IMR-90 (cell line): ENCODE data around the gene C11orf54. TPM values are rescaled to one million over a fixed set of nuclear protein-coding genes. Genes with fewer than 3 reads are reported as not detected.

Experiments used
- ATAC-seq: fragments of 200-7000 bp; cut with Tn5 transposase; 2 replicates; pipeline ENCODE4 v1.9.1; 2020; ENCODE audit warnings: low read depth, mild to moderate bottlenecking, moderate library complexity
- BruUV-seq: library from RNA; stranded (reverse); fragments of 400-500 nt; replicated peaks from 2 replicates; lab custom pipeline; 2021; lab: Mats Ljungman, UMichigan
- CTCF ChIA-PET: fragments of 300-600 bp; formaldehyde crosslinking; extraction: SDS; loops from one replicate; lab custom pipeline; 2021; ENCODE audit warnings: antibody characterized with exemption; lab: Yijun Ruan, JAX
- POLR2A ChIA-PET: fragments of 300-600 bp; sonication (Branson Sonifier 250); formaldehyde crosslinking; loops from one replicate; lab custom pipeline; 2022; ENCODE audit warnings: antibody characterized with exemption; ENCODE audit not compliant: unreplicated experiment; lab: Charles Lee
- DNase-seq: peaks from one replicate; pipeline ENCODE4 v3.0.0; 2013
- H2AFZ ChIP-seq: replicated peaks from 2 replicates; pipeline ENCODE3; 2013; ENCODE audit warnings: low read length, mild to moderate bottlenecking; ENCODE audit not compliant: poor library complexity
- H2AK5ac ChIP-seq: 2 replicates; pipeline ENCODE4 v1.6.1; 2013; ENCODE audit warnings: low read depth, low read length, inconsistent platforms
- H2AK9ac ChIP-seq: replicated peaks from 2 replicates; pipeline ENCODE3; 2013; ENCODE audit warnings: mild to moderate bottlenecking, low read depth, low read length, moderate library complexity; ENCODE audit not compliant: poor library complexity
- H2BK120ac ChIP-seq: 2 replicates; pipeline ENCODE4 v1.6.1; 2013; ENCODE audit warnings: low read depth, low read length, inconsistent platforms
- H2BK15ac ChIP-seq: 3 replicates; pipeline ENCODE4 v1.6.1; 2013; ENCODE audit warnings: low read depth, low read length, inconsistent platforms
- H2BK20ac ChIP-seq: 2 replicates; pipeline ENCODE4 v1.6.1; 2013; ENCODE audit warnings: low read depth, mild to moderate bottlenecking, inconsistent platforms, low read length, moderate library complexity
- H2BK5ac ChIP-seq: 2 replicates; pipeline ENCODE4 v1.6.1; 2013; ENCODE audit warnings: mild to moderate bottlenecking, low read depth, low read length, inconsistent platforms; ENCODE audit not compliant: poor library complexity, severe bottlenecking
- H3K14ac ChIP-seq: replicated peaks from 2 replicates; pipeline ENCODE4 v1.6.1; 2013; ENCODE audit warnings: low read depth, low read length, inconsistent platforms
- H3K18ac ChIP-seq: 2 replicates; pipeline ENCODE4 v1.6.1; 2013; ENCODE audit warnings: low read depth, low read length, control low read depth
- H3K23ac ChIP-seq: 2 replicates; pipeline ENCODE4 v1.6.1; 2013; ENCODE audit warnings: low read depth, low read length, inconsistent platforms
- H3K27ac ChIP-seq: 2 replicates; pipeline ENCODE4 v1.5.1; 2013; ENCODE audit warnings: mild to moderate bottlenecking, control low read depth, low read length; ENCODE audit not compliant: insufficient read depth
- H3K27me3 ChIP-seq: 2 replicates; pipeline ENCODE4 v1.6.1; 2013; ENCODE audit warnings: low read length; ENCODE audit not compliant: control insufficient read depth, insufficient read depth
- H3K36me3 ChIP-seq: 2 replicates; pipeline ENCODE4 v1.6.1; 2013; ENCODE audit warnings: low read length, mixed read lengths; ENCODE audit not compliant: control insufficient read depth, insufficient read depth
- H3K4ac ChIP-seq: 2 replicates; pipeline ENCODE4 v1.6.1; 2013; ENCODE audit warnings: low read depth, low read length, inconsistent platforms
- H3K4me1 ChIP-seq: 2 replicates; pipeline ENCODE4 v1.6.1; 2013; ENCODE audit warnings: low read length, mixed read lengths; ENCODE audit not compliant: control insufficient read depth, insufficient read depth
- H3K4me2 ChIP-seq: 2 replicates; pipeline ENCODE4 v1.6.1; 2013; ENCODE audit warnings: low read depth, mild to moderate bottlenecking, control low read depth, low read length, moderate library complexity
- H3K4me3 ChIP-seq: 2 replicates; pipeline ENCODE4 v1.5.1; 2013; ENCODE audit warnings: low read depth, mild to moderate bottlenecking, control low read depth, low read length, moderate library complexity; ENCODE audit not compliant: insufficient read depth
- H3K56ac ChIP-seq: 2 replicates; pipeline ENCODE4 v1.6.1; 2013; ENCODE audit warnings: low read length, inconsistent platforms; ENCODE audit not compliant: insufficient read depth; ENCODE audit errors: extremely low read depth
- H3K79me1 ChIP-seq, 2 experiments: 2 replicates each; pipeline ENCODE4 v1.6.1; 2013; ENCODE audit warnings: low read length in 2 of 2, inconsistent platforms in 1 of 2, low read depth in 1 of 2
- H3K9ac ChIP-seq: 2 replicates; pipeline ENCODE4 v1.6.1; 2013; ENCODE audit warnings: low read depth, low read length, control low read depth
- H3K9me1 ChIP-seq: 2 replicates; pipeline ENCODE4 v1.6.1; 2013; ENCODE audit warnings: low read length, inconsistent platforms; ENCODE audit not compliant: insufficient read depth
- H3K9me3 ChIP-seq: 2 replicates; pipeline ENCODE4 v1.6.1; 2013; ENCODE audit warnings: low read length; ENCODE audit not compliant: control insufficient read depth, insufficient read depth
- H4K20me1 ChIP-seq: 2 replicates; pipeline ENCODE4 v1.6.1; 2013; ENCODE audit warnings: low read length, inconsistent platforms; ENCODE audit not compliant: insufficient read depth
- H4K5ac ChIP-seq: 2 replicates; pipeline ENCODE4 v1.6.1; 2013; ENCODE audit warnings: mild to moderate bottlenecking, low read depth, low read length, control low read depth
- H4K8ac ChIP-seq, 2 experiments: 2 replicates each; pipeline ENCODE4 v1.6.1; 2013; ENCODE audit warnings: low read depth in 2 of 2, low read length in 2 of 2, control low read depth in 1 of 2, inconsistent platforms in 1 of 2
- H4K91ac ChIP-seq: 2 replicates; pipeline ENCODE4 v1.6.1; 2013; ENCODE audit warnings: low read depth, low read length, inconsistent platforms; ENCODE audit not compliant: insufficient read depth
- CHD1 ChIP-seq: IDR thresholded peaks from 2 replicates; pipeline ENCODE4 v1.6.1; 2012; ENCODE audit warnings: low read depth, low read length, improper control_type of control experiment
- RFX5 ChIP-seq: IDR thresholded peaks from 2 replicates; pipeline ENCODE4 v1.8.0; 2012; ENCODE audit warnings: low read depth, mild to moderate bottlenecking, low read length, moderate library complexity
- SMC3 ChIP-seq: fragments of 150-350 bp; IDR thresholded peaks from 2 replicates; pipeline ENCODE4 v1.6.1; 2016; ENCODE audit warnings: low read depth, mild to moderate bottlenecking, antibody characterized with exemption, low read length, moderate library complexity
- WGBS, 2 experiments: methylation state at CpG; one replicate each; pipeline versions ENCODE4 v1.1.5 to v1.1.7; 2013; ENCODE audit warnings: missing lambda C conversion rate in 2 of 2; ENCODE audit not compliant: insufficient read length in 1 of 2; ENCODE audit errors: extremely low coverage in 2 of 2; 5-methylcytosine and 5-hydroxymethylcytosine counted together
- dilution Hi-C: fragments of 300-500 bp; cut with HindIII; formaldehyde crosslinking; loops from one replicate; pipeline ENCODE4 v1.14.3; 2018; ENCODE audit warnings: low sequenced_read_pairs; ENCODE audit not compliant: unreplicated experiment
- in situ Hi-C: fragments of 300-500 bp; cut with MboI; formaldehyde crosslinking; loops from 3 replicates; pipeline ENCODE4 v1.14.3; 2019; ENCODE audit warnings: low sequenced_read_pairs, inconsistent platforms, mixed read lengths
- intact Hi-C: fragments of 100-400 bp; cut with micrococcal nuclease; formaldehyde crosslinking; loops from 2 replicates; pipeline ENCODE4 v1.10.0; 2022
- polyA plus RNA-seq, 3 experiments: library from polyadenylated mRNA; depleted of rRNA; stranded (reverse); fragments of >200 nt; gene quantifications; 2 replicates each; pipeline ENCODE4 v1.2.3, GENCODE V29; 2012; ENCODE audit warnings: low replicate concordance in 1 of 3
- total RNA-seq: library from RNA; depleted of rRNA; stranded (reverse); fragments of >200 nt; gene quantifications from 2 replicates; pipeline ENCODE4 v1.2.3, GENCODE V29; 2012

The C11orf54 gene
- total and polyA plus RNA-seq, 2 of the 4 experiments (the other 2 are of a cell fraction): 13.7 to 16.0 TPM

- Histone ChIP-seq H4K91ac (no peak overlapping the region), H2AK5ac (no peak overlapping the region), H3K4me1 (no peaks in the 10 kb centered on the region), H3K4me3 (no peak overlapping the region), H3K79me1 (peaks cover 0 to 4% of the 10 kb centered on the region in 2 experiments; a peak in 3 of 4 replicates), H3K9me1 (no peaks in the 10 kb centered on the region), H3K4ac (no peak overlapping the region), H3K27ac (no peak overlapping the region), H4K5ac (no peak overlapping the region), H2BK20ac (no peak overlapping the region), H4K8ac (no peak overlapping the region), H3K4me2 (no peak overlapping the region), H2AFZ (no peak overlapping the region), H3K27me3 (no peaks in the 10 kb centered on the region), H3K23ac (no peak overlapping the region), H2BK5ac (no peak overlapping the region), H3K14ac (no peak overlapping the region), H4K20me1 (no peaks in the 10 kb centered on the region), H3K36me3 (peaks cover 19% of the 10 kb centered on the region), H3K9me3 (no peaks in the 10 kb centered on the region), H2AK9ac (no peak overlapping the region), H2BK15ac (no peak overlapping the region), H3K9ac (no peak overlapping the region), H3K56ac (no peak overlapping the region), H3K18ac (no peak overlapping the region), H2BK120ac (no peak overlapping the region)
- no peak for TF ChIP-seq RFX5
- no peak for TF ChIP-seq SMC3
- no peak for TF ChIP-seq CHD1
- WGBS, 2 experiments: no CpG with 5 or more reads among the region's 2 CpGs
- intact Hi-C loops: no loop called here
- in situ Hi-C loops: no loop called here
- DNase-seq (no peak), ATAC-seq (no peak)
- no TSS peak for BruUV-seq
- ChIA-PET POLR2A (no interaction called here), CTCF (no interaction called here)
- dilution Hi-C loops: no loop called here
Observed at GRCh38 chr11:93753241-93753640, 11.8 kb downstream of the C11orf54 start.
